Measurements from ENCODE around the gene LRRC27.

DNA sequence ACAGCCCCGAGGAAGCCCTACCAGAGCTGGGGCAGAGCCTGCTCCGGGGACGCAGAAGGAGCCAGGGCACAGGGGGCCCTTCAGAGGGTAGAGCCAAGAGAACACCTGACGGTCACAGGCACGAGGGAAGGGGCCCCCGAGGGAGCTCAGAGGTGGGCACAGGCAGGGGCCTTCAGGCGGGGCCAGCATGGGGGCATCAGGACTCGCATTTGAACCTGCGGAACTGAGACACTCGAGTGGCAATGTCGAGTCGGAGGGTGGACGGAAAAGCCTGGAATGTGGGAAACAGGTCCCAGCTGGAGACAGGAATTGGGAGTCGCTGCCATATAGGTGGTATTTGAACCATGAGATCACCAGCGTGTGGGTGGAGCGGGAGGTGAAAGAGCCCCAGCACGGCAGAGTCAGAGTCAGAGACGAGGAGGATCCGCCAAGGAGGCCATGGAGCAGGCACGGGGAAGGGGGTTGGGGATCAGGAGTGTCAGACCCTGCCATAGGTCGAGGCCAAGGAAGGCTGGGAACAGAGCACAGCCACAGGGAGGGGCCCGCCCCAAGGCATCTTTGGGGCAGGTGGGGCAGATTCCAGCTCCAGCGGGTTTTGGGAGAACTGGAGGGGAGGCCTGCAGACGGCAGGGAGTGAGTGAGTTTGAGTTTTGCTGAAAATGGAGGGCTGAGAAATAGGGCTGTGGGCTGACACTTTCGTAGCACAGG lies 38.0 kb upstream of the LRRC27 start:
- TF ChIP-seq, protein P1, sequence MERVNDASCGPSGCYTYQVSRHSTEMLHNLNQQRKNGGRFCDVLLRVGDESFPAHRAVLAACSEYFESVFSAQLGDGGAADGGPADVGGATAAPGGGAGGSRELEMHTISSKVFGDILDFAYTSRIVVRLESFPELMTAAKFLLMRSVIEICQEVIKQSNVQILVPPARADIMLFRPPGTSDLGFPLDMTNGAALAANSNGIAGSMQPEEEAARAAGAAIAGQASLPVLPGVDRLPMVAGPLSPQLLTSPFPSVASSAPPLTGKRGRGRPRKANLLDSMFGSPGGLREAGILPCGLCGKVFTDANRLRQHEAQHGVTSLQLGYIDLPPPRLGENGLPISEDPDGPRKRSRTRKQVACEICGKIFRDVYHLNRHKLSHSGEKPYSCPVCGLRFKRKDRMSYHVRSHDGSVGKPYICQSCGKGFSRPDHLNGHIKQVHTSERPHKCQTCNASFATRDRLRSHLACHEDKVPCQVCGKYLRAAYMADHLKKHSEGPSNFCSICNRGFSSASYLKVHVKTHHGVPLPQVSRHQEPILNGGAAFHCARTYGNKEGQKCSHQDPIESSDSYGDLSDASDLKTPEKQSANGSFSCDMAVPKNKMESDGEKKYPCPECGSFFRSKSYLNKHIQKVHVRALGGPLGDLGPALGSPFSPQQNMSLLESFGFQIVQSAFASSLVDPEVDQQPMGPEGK (CRISPR knock-in tag; IDR thresholded peaks at IDR 0.05; ENCODE audit: borderline replicate concordance), result no peak
- TF ChIP-seq TCF4 (CRISPR knock-in tag; IDR thresholded peaks at IDR 0.05; ENCODE audit: borderline replicate concordance) (no peak), ZFP30 (CRISPR knock-in tag; IDR thresholded peaks at IDR 0.05) (no peak), ZNF8 (CRISPR knock-in tag; IDR thresholded peaks at IDR 0.05) (no peak), OSR1 (CRISPR knock-in tag; IDR thresholded peaks at IDR 0.05) (no peak), TOX (CRISPR knock-in tag; IDR thresholded peaks at IDR 0.05; ENCODE audit: borderline replicate concordance) (no peak), RARB (CRISPR knock-in tag; IDR thresholded peaks at IDR 0.05) (no peak), ZFP3 (CRISPR knock-in tag; IDR thresholded peaks at IDR 0.05) (no peak), PPARA (CRISPR knock-in tag; IDR thresholded peaks at IDR 0.05; ENCODE audit: borderline replicate concordance) (no peak), ZNF70 (CRISPR knock-in tag; IDR thresholded peaks at IDR 0.05) (no peak), GLIS3 (CRISPR knock-in tag; IDR thresholded peaks at IDR 0.05) (no peak)
- TF ChIP-seq, protein P2, sequence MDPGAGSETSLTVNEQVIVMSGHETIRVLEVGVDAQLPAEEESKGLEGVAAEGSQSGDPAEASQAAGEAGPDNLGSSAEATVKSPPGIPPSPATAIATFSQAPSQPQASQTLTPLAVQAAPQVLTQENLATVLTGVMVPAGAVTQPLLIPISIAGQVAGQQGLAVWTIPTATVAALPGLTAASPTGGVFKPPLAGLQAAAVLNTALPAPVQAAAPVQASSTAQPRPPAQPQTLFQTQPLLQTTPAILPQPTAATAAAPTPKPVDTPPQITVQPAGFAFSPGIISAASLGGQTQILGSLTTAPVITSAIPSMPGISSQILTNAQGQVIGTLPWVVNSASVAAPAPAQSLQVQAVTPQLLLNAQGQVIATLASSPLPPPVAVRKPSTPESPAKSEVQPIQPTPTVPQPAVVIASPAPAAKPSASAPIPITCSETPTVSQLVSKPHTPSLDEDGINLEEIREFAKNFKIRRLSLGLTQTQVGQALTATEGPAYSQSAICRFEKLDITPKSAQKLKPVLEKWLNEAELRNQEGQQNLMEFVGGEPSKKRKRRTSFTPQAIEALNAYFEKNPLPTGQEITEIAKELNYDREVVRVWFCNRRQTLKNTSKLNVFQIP (CRISPR knock-in tag; IDR thresholded peaks at IDR 0.05; ENCODE audit: borderline replicate concordance, low read depth), result no peak
- TF ChIP-seq, protein P3, sequence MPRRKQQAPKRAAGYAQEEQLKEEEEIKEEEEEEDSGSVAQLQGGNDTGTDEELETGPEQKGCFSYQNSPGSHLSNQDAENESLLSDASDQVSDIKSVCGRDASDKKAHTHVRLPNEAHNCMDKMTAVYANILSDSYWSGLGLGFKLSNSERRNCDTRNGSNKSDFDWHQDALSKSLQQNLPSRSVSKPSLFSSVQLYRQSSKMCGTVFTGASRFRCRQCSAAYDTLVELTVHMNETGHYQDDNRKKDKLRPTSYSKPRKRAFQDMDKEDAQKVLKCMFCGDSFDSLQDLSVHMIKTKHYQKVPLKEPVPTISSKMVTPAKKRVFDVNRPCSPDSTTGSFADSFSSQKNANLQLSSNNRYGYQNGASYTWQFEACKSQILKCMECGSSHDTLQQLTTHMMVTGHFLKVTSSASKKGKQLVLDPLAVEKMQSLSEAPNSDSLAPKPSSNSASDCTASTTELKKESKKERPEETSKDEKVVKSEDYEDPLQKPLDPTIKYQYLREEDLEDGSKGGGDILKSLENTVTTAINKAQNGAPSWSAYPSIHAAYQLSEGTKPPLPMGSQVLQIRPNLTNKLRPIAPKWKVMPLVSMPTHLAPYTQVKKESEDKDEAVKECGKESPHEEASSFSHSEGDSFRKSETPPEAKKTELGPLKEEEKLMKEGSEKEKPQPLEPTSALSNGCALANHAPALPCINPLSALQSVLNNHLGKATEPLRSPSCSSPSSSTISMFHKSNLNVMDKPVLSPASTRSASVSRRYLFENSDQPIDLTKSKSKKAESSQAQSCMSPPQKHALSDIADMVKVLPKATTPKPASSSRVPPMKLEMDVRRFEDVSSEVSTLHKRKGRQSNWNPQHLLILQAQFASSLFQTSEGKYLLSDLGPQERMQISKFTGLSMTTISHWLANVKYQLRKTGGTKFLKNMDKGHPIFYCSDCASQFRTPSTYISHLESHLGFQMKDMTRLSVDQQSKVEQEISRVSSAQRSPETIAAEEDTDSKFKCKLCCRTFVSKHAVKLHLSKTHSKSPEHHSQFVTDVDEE (CRISPR knock-in tag; IDR thresholded peaks at IDR 0.05), result no peak
- TF ChIP-seq, protein P4, sequence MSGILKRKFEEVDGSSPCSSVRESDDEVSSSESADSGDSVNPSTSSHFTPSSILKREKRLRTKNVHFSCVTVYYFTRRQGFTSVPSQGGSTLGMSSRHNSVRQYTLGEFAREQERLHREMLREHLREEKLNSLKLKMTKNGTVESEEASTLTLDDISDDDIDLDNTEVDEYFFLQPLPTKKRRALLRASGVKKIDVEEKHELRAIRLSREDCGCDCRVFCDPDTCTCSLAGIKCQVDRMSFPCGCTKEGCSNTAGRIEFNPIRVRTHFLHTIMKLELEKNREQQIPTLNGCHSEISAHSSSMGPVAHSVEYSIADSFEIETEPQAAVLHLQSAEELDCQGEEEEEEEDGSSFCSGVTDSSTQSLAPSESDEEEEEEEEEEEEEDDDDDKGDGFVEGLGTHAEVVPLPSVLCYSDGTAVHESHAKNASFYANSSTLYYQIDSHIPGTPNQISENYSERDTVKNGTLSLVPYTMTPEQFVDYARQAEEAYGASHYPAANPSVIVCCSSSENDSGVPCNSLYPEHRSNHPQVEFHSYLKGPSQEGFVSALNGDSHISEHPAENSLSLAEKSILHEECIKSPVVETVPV (CRISPR knock-in tag; IDR thresholded peaks at IDR 0.05), result no peak
